ENCODE data around the gene SRMS.

Gene SRMS

GRCh38 chr20:63536997-63537524 lies 10.5 kb downstream of the SRMS start, which contains the start of gene PTK6:
Gene PTK6, minus strand, starts transcription at chr20:63537376. Its CDS starts 62 bp downstream, at chr20:63537314.
- Histone ChIP-seq H3K9me3 (ENCODE audit: insufficient read depth, low read length) (no peaks in the 10 kb centered on the region), H3K27me3 (ENCODE audit: low read depth, low read length) (peaks cover 2% of the 10 kb centered on the region; the same call in 1 of the 2 replicates), H2AFZ (ENCODE audit: low read depth, low read length) (peak within 1 kb of the TSS; percentile 37; the same call in 1 of the 2 replicates), H3K4me3 (ENCODE audit: low read length) (peak within 1 kb of the TSS; percentile 84), H4K20me1 (ENCODE audit: insufficient read depth, low read length) (no peaks in the 10 kb centered on the region), H3K79me2 (ENCODE audit: low read length) (no peaks in the 10 kb centered on the region), H3K27ac (ENCODE audit: low read length) (peak within 1 kb of the TSS; percentile 75), H3K36me3 (replicated peaks; ENCODE audit: low read depth, low read length) (no peaks in the 10 kb centered on the region), H3K4me2 (ENCODE audit: low read length) (peak within 1 kb of the TSS; percentile 90), H3K9ac (ENCODE audit: low read length) (peak within 1 kb of the TSS; percentile 81), H3K4me1 (ENCODE audit: low read length) (peaks cover 18% of the 10 kb centered on the region)
- TF ChIP-seq EZH2phosphoT487 (IDR thresholded peaks at IDR 0.05; ENCODE audit: low read depth) (no peak), CTCF (IDR thresholded peaks at IDR 0.05; ENCODE audit: low read depth, low read length) (no peak)

GRCh38 chr20:63536241-63536977 lies 11.1 kb downstream of the SRMS start:
- Histone ChIP-seq H2AFZ (ENCODE audit: low read depth, low read length) (no peak overlapping the region), H3K9ac (ENCODE audit: low read length) (peak overlapping the region; percentile 81; the same call in 1 of the 2 replicates), H3K27ac (ENCODE audit: low read length) (no peak overlapping the region), H3K27me3 (ENCODE audit: low read depth, low read length) (peaks cover 5% of the 10 kb centered on the region; the same call in 1 of the 2 replicates), H3K4me2 (ENCODE audit: low read length) (peak overlapping the region; percentile 90), H3K79me2 (ENCODE audit: low read length) (no peaks in the 10 kb centered on the region), H3K36me3 (replicated peaks; ENCODE audit: low read depth, low read length) (no peaks in the 10 kb centered on the region), H3K9me3 (ENCODE audit: insufficient read depth, low read length) (no peaks in the 10 kb centered on the region), H3K4me3 (ENCODE audit: low read length) (peak overlapping the region; percentile 84), H4K20me1 (ENCODE audit: insufficient read depth, low read length) (no peaks in the 10 kb centered on the region), H3K4me1 (ENCODE audit: low read length) (peaks cover 17% of the 10 kb centered on the region)
- TF ChIP-seq CTCF (IDR thresholded peaks at IDR 0.05; ENCODE audit: low read depth, low read length), result no peak
- TF ChIP-seq EZH2phosphoT487 (IDR thresholded peaks at IDR 0.05; ENCODE audit: low read depth), result no peak

GRCh38 chr20:63534831-63535651 lies 12.5 kb downstream of the SRMS start:
- no peak overlapping the region for H2AFZ ChIP-seq (ENCODE audit: low read depth, low read length)
- H3K4me2 ChIP-seq (ENCODE audit: low read length), result no peak overlapping the region
- no peaks in the 10 kb centered on the region for H3K79me2 ChIP-seq (ENCODE audit: low read length)
- TF ChIP-seq EZH2phosphoT487 (IDR thresholded peaks at IDR 0.05; ENCODE audit: low read depth) (no peak), CTCF (IDR thresholded peaks at IDR 0.05; ENCODE audit: low read depth, low read length) (no peak)
- H3K4me3 ChIP-seq (ENCODE audit: low read length), result no peak overlapping the region
- no peaks in the 10 kb centered on the region for H3K9me3 ChIP-seq (ENCODE audit: insufficient read depth, low read length)
- H4K20me1 ChIP-seq (ENCODE audit: insufficient read depth, low read length), result no peaks in the 10 kb centered on the region
- H3K36me3 ChIP-seq (replicated peaks; ENCODE audit: low read depth, low read length), result no peaks in the 10 kb centered on the region
- H3K9ac ChIP-seq (ENCODE audit: low read length), result no peak overlapping the region
- H3K27ac ChIP-seq (ENCODE audit: low read length), result no peak overlapping the region
- H3K4me1 ChIP-seq (ENCODE audit: low read length), result peaks cover 17% of the 10 kb centered on the region
- H3K27me3 ChIP-seq (ENCODE audit: low read depth, low read length), result peaks cover 5% of the 10 kb centered on the region; the same call in 1 of the 2 replicates

- no peak overlapping the region for H3K27ac ChIP-seq (ENCODE audit: low read length)
- H3K4me2 ChIP-seq (ENCODE audit: low read length), result no peak overlapping the region
- H3K36me3 ChIP-seq (replicated peaks; ENCODE audit: low read depth, low read length), result no peaks in the 10 kb centered on the region
- no peaks in the 10 kb centered on the region for H3K9me3 ChIP-seq (ENCODE audit: insufficient read depth, low read length)
- H3K4me3 ChIP-seq (ENCODE audit: low read length), result no peak overlapping the region
- H2AFZ ChIP-seq (ENCODE audit: low read depth, low read length), result no peak overlapping the region
- TF ChIP-seq CTCF (IDR thresholded peaks at IDR 0.05; ENCODE audit: low read depth, low read length) (no peak), EZH2phosphoT487 (IDR thresholded peaks at IDR 0.05; ENCODE audit: low read depth) (no peak)
- H3K4me1 ChIP-seq (ENCODE audit: low read length), result peaks cover 17% of the 10 kb centered on the region
- no peak overlapping the region for H3K9ac ChIP-seq (ENCODE audit: low read length)
- H3K79me2 ChIP-seq (ENCODE audit: low read length), result no peaks in the 10 kb centered on the region
- peaks cover 5% of the 10 kb centered on the region for H3K27me3 ChIP-seq (ENCODE audit: low read depth, low read length)
- no peaks in the 10 kb centered on the region for H4K20me1 ChIP-seq (ENCODE audit: insufficient read depth, low read length)
These were observed 13.1 kb downstream of the SRMS start for GRCh38 chr20:63534427-63534830.

Data from OCI-LY3 (cell line).